Measurements from ENCODE around the gene MALAT1. TPM values are rescaled to one million over a fixed set of nuclear protein-coding genes. Genes with fewer than 3 reads are reported as not detected.

The MALAT1 gene
- total RNA-seq, 1 donor from 2014 or later: 6,276 TPM

GRCh38 chr11:65549096-65549495 lies 50.3 kb downstream of the MALAT1 start:
- Mint-ChIP-seq H3K4me1 (ENCODE audit: unreplicated experiment) (peaks cover 42% of the 10 kb centered on the region), H3K9me3 (no peaks in the 10 kb centered on the region), H3K27me3 (peaks cover 25% of the 10 kb centered on the region), H3K36me3 (peaks cover 28% of the 10 kb centered on the region), H3K4me3 (peak overlapping the region; percentile 41), H3K27ac (peak overlapping the region; percentile 56)
- DNase-seq (ENCODE audit: extremely low spot score, unreplicated experiment): no peak
- TF ChIP-seq, protein P1, sequence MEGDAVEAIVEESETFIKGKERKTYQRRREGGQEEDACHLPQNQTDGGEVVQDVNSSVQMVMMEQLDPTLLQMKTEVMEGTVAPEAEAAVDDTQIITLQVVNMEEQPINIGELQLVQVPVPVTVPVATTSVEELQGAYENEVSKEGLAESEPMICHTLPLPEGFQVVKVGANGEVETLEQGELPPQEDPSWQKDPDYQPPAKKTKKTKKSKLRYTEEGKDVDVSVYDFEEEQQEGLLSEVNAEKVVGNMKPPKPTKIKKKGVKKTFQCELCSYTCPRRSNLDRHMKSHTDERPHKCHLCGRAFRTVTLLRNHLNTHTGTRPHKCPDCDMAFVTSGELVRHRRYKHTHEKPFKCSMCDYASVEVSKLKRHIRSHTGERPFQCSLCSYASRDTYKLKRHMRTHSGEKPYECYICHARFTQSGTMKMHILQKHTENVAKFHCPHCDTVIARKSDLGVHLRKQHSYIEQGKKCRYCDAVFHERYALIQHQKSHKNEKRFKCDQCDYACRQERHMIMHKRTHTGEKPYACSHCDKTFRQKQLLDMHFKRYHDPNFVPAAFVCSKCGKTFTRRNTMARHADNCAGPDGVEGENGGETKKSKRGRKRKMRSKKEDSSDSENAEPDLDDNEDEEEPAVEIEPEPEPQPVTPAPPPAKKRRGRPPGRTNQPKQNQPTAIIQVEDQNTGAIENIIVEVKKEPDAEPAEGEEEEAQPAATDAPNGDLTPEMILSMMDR (conservative IDR thresholded peaks at IDR 0.05): no peak

GRCh38 chr11:65551572-65552387 lies 52.9 kb downstream of the MALAT1 start:
- H3K27me3 Mint-ChIP-seq: peaks cover 12% of the 10 kb centered on the region
- peak overlapping the region; percentile 66 for H3K4me3 Mint-ChIP-seq
- no peaks in the 10 kb centered on the region for H3K9me3 Mint-ChIP-seq
- TF ChIP-seq, protein P1 (conservative IDR thresholded peaks at IDR 0.05): peak; percentile 56
- peaks cover 14% of the 10 kb centered on the region for H3K36me3 Mint-ChIP-seq
- peak overlapping the region; percentile 63 for H3K27ac Mint-ChIP-seq
- no peak for DNase-seq (ENCODE audit: extremely low spot score, unreplicated experiment)
- H3K4me1 Mint-ChIP-seq (ENCODE audit: unreplicated experiment): peaks cover 47% of the 10 kb centered on the region

GRCh38 chr11:65552388-65552951 lies 53.6 kb downstream of the MALAT1 start:
- Mint-ChIP-seq H3K36me3 (peaks cover 14% of the 10 kb centered on the region), H3K4me3 (peak overlapping the region; percentile 40), H3K9me3 (no peaks in the 10 kb centered on the region), H3K27me3 (peaks cover 11% of the 10 kb centered on the region), H3K4me1 (ENCODE audit: unreplicated experiment) (peaks cover 47% of the 10 kb centered on the region), H3K27ac (peak overlapping the region; percentile 63)
- TF ChIP-seq, protein P1 (conservative IDR thresholded peaks at IDR 0.05): no peak
- no peak for DNase-seq (ENCODE audit: extremely low spot score, unreplicated experiment)

DNA sequence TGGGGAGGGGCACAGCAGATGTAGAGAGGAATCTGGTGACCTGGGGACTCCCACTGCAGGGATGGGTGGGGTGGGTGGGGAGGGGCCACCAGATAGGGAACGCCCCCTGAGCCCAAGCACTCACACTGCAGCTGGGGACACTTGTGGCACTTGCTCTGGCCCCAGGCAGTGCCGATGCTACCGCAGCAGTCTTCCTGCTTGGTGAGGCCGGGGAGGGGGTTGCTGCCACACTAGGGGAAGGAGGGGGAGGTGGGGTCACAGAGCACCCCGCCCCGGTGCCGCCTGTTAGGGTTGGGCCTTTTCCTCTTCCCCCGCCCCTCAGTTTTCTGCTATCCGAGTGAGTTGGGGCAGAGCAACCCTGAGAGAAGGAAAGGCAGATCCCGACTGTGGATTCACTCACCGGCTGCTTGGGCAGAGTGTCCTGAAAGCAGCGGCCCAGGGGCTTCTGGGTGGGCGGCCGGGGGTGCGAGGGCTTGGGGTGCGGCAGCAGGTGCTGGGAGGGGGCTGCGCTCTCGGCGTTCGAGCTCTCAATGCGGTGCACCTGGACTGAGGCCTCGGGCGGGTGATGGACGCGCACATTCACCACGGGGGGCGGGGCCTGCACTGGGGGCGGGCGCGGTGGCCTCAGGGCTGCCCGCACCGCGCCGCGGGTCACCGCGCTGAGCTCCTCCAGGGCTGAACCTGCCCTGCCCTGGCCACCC lies 54.6 kb downstream of the MALAT1 start:
- no peaks in the 10 kb centered on the region for H3K9me3 Mint-ChIP-seq
- H3K27ac Mint-ChIP-seq: no peak overlapping the region
- H3K36me3 Mint-ChIP-seq: peaks cover 9% of the 10 kb centered on the region
- peak overlapping the region; percentile 22 for H3K4me3 Mint-ChIP-seq
- peaks cover 47% of the 10 kb centered on the region for H3K4me1 Mint-ChIP-seq (ENCODE audit: unreplicated experiment)
- H3K27me3 Mint-ChIP-seq: peaks cover 6% of the 10 kb centered on the region
- TF ChIP-seq, protein P1 (conservative IDR thresholded peaks at IDR 0.05): no peak
- no peak for DNase-seq (ENCODE audit: extremely low spot score, unreplicated experiment)

GRCh38 chr11:65554057-65554818 lies 55.4 kb downstream of the MALAT1 start:
- Mint-ChIP-seq H3K4me1 (ENCODE audit: unreplicated experiment) (peaks cover 50% of the 10 kb centered on the region), H3K27ac (peak overlapping the region; percentile 39), H3K36me3 (peaks cover 8% of the 10 kb centered on the region)

More at GRCh38 chr11:65554057-65554818, 55.4 kb downstream of the MALAT1 start:
- peaks cover under 1% of the 10 kb centered on the region for H3K27me3 Mint-ChIP-seq
- no peaks in the 10 kb centered on the region for H3K9me3 Mint-ChIP-seq
- no peak for DNase-seq (ENCODE audit: extremely low spot score, unreplicated experiment)
- TF ChIP-seq, protein P1 (conservative IDR thresholded peaks at IDR 0.05): no peak
- peak overlapping the region; percentile 20 for H3K4me3 Mint-ChIP-seq

Measured in type B pancreatic cell (in vitro differentiated cells).